ENCODE measurements around the gene GOLGA1. TPM values are rescaled to one million over a fixed set of nuclear protein-coding genes. Genes with fewer than 3 reads are reported as not detected.

GOLGA1 gene
- total and polyA plus RNA-seq, 9 of the 15 experiments (the other 6 are each of a cell fraction or from before 2014, with no cell fraction given): 2.9 to 15.9 (median 8.5) TPM

DNA sequence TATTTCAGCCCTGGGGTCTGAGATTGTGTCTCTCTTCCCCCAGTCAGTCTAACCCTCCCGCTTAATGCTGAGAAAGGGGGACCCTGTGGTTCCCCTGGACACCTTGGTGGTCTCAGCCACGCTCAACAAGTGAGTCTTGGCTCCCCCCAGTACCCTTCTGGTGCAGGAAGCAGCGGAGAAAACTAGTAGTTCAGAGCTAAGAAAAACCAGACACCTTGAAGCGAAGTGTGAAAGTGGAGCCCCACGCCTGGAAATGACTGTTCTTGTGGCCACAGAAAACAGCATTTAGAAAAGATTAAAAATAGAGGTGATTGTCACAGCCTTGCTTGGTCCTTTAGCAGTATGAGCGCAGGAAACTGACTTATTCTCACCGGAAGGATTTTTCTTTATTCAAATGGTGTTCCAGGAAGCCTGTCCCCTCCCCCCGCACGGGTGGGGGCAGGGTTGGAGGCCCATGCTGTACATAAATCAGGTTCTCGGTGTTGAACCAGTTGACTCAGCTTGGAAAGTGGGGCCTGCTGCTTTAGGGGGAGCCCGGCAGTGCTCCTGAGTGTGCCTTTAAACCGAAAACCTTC lies 70.8 kb downstream of the GOLGA1 start (continued):
- TF ChIP-seq ETV5 (CRISPR knock-in tag; IDR thresholded peaks at IDR 0.05; ENCODE audit: low read depth): peak; percentile 65; the same call in 1 of the 2 replicates
- TF ChIP-seq CBX3 (IDR thresholded peaks at IDR 0.05; ENCODE audit: borderline replicate concordance in 1 of 2, low read length in 2 of 2): no peak
- TF ChIP-seq EWSR1 (IDR thresholded peaks at IDR 0.05; ENCODE audit: borderline replicate concordance, low read depth, partially characterized antibody): no peak
- TF ChIP-seq HOXB6 (CRISPR knock-in tag; IDR thresholded peaks at IDR 0.05; ENCODE audit: borderline replicate concordance): no peak
- TF ChIP-seq ARHGAP35 (IDR thresholded peaks at IDR 0.05; ENCODE audit: partially characterized antibody): no peak
- TF ChIP-seq TEAD4 (IDR thresholded peaks at IDR 0.05; ENCODE audit: low read length): no peak
- no peak for TF ChIP-seq TEAD4 (CRISPR knock-in tag; IDR thresholded peaks at IDR 0.05; ENCODE audit: borderline replicate concordance)
- no peak for TF ChIP-seq THRAP3 (IDR thresholded peaks at IDR 0.05; ENCODE audit: borderline replicate concordance)
- no peak for TF ChIP-seq ZNF23 (CRISPR knock-in tag; IDR thresholded peaks at IDR 0.05)
- no peak for TF ChIP-seq ZNF253 (CRISPR knock-in tag; conservative IDR thresholded peaks at IDR 0.05)
- no peak for TF ChIP-seq NFE2 (IDR thresholded peaks at IDR 0.05; ENCODE audit: low read depth)
- no peak for TF ChIP-seq SPI1 (IDR thresholded peaks at IDR 0.05; ENCODE audit: borderline replicate concordance, low read depth, low read length)
- TF ChIP-seq RBM34 (IDR thresholded peaks at IDR 0.05; ENCODE audit: borderline replicate concordance, insufficient read depth, low read length): no peak
- TF ChIP-seq, protein P1, sequence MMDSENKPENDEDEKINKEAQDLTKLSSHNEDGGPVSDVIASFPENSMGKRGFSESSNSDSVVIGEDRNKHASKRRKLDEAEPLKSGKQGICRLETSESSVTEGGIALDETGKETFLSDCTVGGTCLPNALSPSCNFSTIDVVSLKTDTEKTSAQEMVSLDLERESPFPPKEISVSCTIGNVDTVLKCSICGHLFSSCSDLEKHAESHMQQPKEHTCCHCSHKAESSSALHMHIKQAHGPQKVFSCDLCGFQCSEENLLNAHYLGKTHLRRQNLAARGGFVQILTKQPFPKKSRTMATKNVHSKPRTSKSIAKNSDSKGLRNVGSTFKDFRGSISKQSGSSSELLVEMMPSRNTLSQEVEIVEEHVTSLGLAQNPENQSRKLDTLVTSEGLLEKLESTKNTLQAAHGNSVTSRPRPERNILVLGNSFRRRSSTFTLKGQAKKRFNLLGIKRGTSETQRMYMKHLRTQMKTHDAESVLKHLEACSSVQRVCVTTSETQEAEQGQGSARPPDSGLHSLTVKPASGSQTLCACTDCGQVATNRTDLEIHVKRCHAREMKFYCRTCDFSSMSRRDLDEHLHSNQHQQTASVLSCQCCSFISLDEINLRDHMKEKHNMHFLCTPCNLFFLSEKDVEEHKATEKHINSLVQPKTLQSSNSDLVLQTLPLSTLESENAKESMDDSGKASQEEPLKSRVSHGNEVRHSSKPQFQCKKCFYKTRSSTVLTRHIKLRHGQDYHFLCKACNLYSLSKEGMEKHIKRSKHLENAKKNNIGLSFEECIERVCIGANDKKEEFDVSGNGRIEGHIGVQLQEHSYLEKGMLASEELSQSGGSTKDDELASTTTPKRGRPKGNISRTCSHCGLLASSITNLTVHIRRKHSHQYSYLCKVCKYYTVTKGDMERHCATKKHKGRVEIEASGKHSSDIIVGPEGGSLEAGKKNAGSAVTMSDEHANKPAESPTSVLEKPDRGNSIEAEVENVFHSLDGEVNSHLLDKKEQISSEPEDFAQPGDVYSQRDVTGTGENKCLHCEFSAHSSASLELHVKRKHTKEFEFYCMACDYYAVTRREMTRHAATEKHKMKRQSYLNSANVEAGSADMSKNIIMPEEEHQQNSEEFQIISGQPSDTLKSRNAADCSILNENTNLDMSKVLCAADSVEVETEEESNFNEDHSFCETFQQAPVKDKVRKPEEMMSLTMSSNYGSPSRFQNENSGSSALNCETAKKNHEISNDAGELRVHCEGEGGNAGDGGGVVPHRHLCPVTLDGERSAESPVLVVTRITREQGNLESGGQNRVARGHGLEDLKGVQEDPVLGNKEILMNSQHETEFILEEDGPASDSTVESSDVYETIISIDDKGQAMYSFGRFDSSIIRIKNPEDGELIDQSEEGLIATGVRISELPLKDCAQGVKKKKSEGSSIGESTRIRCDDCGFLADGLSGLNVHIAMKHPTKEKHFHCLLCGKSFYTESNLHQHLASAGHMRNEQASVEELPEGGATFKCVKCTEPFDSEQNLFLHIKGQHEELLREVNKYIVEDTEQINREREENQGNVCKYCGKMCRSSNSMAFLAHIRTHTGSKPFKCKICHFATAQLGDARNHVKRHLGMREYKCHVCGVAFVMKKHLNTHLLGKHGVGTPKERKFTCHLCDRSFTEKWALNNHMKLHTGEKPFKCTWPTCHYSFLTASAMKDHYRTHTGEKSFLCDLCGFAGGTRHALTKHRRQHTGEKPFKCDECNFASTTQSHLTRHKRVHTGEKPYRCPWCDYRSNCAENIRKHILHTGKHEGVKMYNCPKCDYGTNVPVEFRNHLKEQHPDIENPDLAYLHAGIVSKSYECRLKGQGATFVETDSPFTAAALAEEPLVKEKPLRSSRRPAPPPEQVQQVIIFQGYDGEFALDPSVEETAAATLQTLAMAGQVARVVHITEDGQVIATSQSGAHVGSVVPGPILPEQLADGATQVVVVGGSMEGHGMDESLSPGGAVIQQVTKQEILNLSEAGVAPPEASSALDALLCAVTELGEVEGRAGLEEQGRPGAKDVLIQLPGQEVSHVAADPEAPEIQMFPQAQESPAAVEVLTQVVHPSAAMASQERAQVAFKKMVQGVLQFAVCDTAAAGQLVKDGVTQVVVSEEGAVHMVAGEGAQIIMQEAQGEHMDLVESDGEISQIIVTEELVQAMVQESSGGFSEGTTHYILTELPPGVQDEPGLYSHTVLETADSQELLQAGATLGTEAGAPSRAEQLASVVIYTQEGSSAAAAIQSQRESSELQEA (IDR thresholded peaks at IDR 0.05; ENCODE audit: low read depth): no peak
- peak; percentile 67 for TF ChIP-seq ETV1 (tag; conservative IDR thresholded peaks at IDR 0.05; ENCODE audit: low read depth)
- no peak for TF ChIP-seq PTTG1 (tag; IDR thresholded peaks at IDR 0.05; ENCODE audit: low read depth)
